ENCODE measurements around the gene ALDOC.
"Not testable (repeated sequence)": the region's sequence is repeated elsewhere in the genome, so short reads cannot be mapped to it uniquely, and the experiment has no call there.

The ALDOC gene

GRCh38 chr17:28576758-28577465 lies at the start of gene ALDOC:
Gene ALDOC, minus strand, starts transcription at chr17:28576895. Its CDS starts 1,363 bp downstream, at chr17:28575532.
- Histone ChIP-seq H3K27ac (peak within 1 kb of the TSS in 4 of 21 experiments; percentile 6 to 52 (median 38)), H3K4me3 (peak within 1 kb of the TSS in 6 of 7 experiments; percentile 1 to 27 (median 10))

GRCh38 chr17:28624148-28624547 lies 47.5 kb upstream of the ALDOC start:
- Histone ChIP-seq H3K27ac (no peak overlapping the region), H3K4me3 (no peak overlapping the region)

DNA sequence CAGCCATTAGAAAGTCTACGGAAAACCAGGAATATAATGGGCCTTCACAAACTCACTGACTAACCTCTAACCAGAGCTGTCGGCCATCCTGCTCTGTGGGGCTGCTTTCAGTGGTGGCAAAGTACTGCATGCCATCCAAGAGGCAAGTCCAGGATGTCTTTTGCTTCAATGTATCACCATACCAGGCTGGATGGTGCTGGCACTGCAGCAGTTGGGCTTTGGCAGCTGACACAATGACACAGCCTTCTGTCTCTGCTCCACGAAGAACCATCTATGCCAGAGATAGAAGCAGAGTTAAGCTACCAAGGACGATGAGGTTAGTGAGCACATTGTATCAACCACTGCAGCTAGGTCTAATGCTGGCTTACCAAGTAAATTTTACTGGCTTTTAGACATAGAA lies 47.0 kb upstream of the ALDOC start:
- no peak overlapping the region for H3K27ac ChIP-seq
- no peak overlapping the region for H3K4me3 ChIP-seq

GRCh38 chr17:28622186-28622585 lies 45.5 kb upstream of the ALDOC start:
- H3K4me3 ChIP-seq: no peak overlapping the region
- no peak overlapping the region for H3K27ac ChIP-seq

- no peak overlapping the region for H3K27ac ChIP-seq
- H3K4me3 ChIP-seq: no peak overlapping the region
These were observed 43.3 kb upstream of the ALDOC start for GRCh38 chr17:28620010-28620409.

- no peak overlapping the region for H3K4me3 ChIP-seq
These were observed 41.8 kb upstream of the ALDOC start for GRCh38 chr17:28618464-28618863.

GRCh38 chr17:28616281-28616680 lies 39.6 kb upstream of the ALDOC start:
- no peak overlapping the region for H3K4me3 ChIP-seq
- H3K27ac ChIP-seq: no peak overlapping the region

More at GRCh38 chr17:28618464-28618863, 41.8 kb upstream of the ALDOC start:
- H3K27ac ChIP-seq: no peak overlapping the region

DNA sequence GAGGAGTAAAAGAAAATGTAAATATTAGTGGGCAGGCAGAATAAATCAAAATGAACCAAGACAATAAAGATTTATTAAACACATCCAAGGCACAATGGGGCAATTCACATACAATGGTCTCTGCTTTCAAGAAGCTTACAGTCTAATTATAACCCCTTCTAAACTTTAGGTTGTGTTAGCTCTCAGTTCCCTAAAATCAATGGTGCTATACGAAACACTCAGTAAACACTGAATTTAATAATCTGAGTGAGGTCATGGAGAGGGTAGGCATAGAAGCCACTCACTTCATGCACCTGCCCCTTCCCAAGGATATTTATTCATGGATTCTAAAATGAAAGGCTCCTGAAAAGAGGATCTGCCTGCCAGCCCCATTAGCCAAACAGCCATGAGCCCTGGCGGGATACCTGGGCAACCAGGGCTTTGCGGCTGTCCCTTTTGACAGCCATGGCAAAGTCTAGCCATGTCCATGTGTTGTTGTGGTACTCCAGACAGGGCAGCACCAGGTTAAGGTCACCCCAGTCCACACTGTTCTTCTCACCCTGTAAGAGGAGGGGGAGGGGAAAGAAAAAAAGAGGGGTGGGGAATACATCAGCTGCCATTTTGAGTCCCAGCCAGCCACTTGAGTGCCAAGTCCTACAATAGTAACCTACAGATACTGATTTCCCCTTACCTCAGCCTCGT lies 38.7 kb upstream of the ALDOC start:
- Histone ChIP-seq H3K27ac (no peak overlapping the region), H3K4me3 (no peak overlapping the region)

DNA sequence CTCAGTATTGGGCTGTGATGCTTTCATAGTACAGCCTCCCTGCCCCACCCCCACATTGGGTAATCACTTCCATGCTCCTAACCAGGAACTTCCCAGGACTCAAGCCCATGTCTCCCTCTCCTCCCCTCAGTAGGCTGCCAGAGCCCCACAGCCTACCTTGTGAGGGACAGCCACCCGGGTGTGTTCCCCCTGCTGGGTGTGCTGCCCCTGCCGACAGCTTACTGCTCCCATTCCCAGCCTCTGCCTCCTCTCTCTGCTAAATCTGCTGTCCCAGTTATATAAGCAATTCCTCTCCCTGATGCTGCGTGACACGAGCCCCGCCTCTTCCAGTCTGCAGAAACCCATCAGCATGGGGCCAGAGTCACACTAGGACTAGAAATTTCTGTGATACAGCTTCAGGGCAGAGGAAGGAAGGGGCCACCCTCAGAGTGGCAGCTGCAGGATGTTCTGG lies 37.3 kb upstream of the ALDOC start, which contains the start of gene RSKR:
Gene RSKR (minus strand): TSS at position 255 of the 451 bp plus-strand sequence. CDS start 24 bp downstream, at position 231.
- peak within 1 kb of the TSS in 1 of 21 experiments; percentile 12 for H3K27ac ChIP-seq
- H3K4me3 ChIP-seq: no peak within 1 kb of the TSS

DNA sequence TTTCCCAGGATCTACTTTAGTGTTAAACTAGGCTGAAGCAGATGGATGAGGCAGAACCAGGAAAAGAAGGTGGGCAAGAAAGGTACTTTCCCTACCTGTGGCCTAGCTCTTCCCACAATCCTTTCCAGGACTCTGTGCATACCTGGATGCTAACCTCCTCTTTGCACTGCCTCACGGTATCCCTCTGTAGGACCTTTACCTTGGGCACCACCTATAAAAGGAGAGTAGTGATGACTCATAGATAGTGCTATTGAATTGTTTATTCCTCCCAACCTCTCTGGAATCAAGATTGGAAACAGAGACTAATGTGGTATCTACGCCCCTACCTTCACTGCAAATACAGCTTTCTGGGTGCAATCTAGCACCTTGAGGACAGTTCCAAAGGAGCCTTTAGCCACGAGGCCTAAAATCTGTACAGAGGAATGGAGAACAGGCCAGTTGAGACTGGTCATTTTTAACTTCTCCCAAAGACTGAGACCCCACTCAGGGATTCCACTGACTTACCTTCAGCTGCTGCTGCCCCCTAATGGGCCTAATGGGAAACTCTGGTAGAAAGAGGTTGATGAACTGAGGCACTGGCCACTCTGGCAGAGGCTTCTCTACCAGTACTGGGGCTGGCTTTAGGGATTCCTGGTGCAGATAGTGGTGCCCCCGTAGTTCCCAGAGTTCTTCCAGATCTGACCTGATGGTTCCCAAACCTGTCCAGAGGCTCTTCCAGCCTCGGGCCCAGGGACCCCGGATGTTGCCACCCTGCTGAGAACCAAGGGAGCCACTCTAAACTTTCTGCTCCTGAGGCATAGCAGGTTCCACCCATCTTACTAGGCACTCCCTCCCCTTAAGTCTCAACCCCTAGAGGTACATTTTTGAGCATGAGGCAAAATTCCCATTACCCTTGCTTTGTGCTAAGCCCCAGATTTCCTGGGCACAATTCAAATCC lies 36.5 kb upstream of the ALDOC start:
- H3K27ac ChIP-seq: peak overlapping the region in 1 of 21 experiments; percentile 12
- no peak overlapping the region for H3K4me3 ChIP-seq

GRCh38 chr17:28612531-28612930 lies 35.8 kb upstream of the ALDOC start:
- H3K27ac ChIP-seq: peak overlapping the region in 2 of 21 experiments; percentile 3 to 14
- H3K4me3 ChIP-seq: no peak overlapping the region

- no peak overlapping the region for H3K4me3 ChIP-seq
- H3K27ac ChIP-seq: no peak overlapping the region
These were observed 33.7 kb upstream of the ALDOC start for GRCh38 chr17:28610376-28610775.

DNA sequence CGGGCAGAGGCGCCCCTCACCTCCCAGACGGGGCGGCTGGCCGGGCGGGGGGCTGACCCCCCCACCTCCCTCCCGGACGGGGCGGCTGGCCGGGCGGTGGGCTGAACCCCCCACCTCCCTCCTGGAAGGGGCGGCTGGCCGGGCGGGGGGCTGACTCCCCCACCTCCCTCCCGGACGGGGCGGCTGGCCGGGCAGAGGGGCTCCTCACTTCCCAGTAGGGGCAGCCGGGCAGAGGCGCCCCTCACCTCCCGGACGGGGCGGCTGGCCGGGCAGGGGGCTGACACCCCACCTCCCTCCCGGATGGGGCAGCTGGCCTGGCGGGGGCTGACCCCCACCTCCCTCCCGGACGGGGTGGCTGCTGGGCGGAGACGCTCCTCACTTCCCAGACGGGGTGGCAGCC lies 27.3 kb upstream of the ALDOC start:
- H3K4me3 ChIP-seq: not testable (repeated sequence)

GRCh38 chr17:28599311-28600184 lies 22.9 kb upstream of the ALDOC start:
- H3K27ac ChIP-seq: peak overlapping the region in 20 of 21 experiments; percentile 74 to 98 (median 88)
- peak overlapping the region; percentile 48 to 70 (median 55) for H3K4me3 ChIP-seq

More for the DNA sequence above, 27.3 kb upstream of the ALDOC start:
- H3K27ac ChIP-seq: not testable (repeated sequence)

GRCh38 chr17:28598799-28599310 lies 22.2 kb upstream of the ALDOC start, which contains the start of gene SPAG5:
Gene SPAG5, minus strand, starts transcription at chr17:28599025. Its CDS starts 79 bp downstream, at chr17:28598946.
- peak within 1 kb of the TSS; percentile 48 to 70 (median 55) for H3K4me3 ChIP-seq
- H3K27ac ChIP-seq: peak within 1 kb of the TSS in 20 of 21 experiments; percentile 74 to 98 (median 88)

GRCh38 chr17:28598389-28598788 lies 21.7 kb upstream of the ALDOC start:
- peak overlapping the region in 13 of 21 experiments; percentile 44 to 98 (median 89) for H3K27ac ChIP-seq
- H3K4me3 ChIP-seq: peak overlapping the region; percentile 48 to 70 (median 55)

DNA sequence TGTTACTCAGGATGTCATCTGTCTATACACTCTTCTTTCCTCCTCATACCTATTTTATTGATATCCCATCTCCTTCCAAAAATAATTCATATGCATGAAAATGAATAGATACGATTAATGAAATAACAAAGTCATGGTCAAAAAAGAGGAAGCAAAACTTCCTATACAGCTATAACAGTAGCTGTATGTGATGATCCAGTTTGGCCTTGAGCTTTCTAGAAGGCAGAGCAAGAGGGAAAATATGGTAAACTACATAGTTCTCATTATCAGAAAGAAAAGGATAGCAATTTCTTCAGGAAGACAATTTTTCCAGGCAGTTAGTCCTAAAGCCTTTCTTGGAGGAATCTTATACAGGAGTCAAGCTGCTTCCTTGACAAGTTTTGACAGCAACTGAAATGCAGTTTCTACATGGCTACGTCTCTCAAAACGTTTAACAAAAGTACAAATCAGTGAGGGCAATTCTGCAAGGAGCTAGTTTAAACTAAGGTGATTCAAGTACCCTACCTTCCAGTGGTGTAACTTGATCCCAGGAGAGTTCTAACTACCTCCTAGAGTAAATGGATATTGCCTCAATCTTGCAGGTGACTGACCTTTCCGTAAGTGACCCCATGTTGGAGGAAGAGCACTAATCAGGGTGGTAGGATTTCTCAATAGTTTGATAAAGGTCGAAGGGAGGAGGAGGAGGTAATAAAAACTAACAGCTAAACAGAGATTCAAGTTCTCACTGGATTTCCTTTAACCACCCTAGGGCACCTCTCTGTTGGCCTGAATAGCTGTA lies 21.1 kb upstream of the ALDOC start:
- Histone ChIP-seq H3K4me3 (peak overlapping the region; percentile 48 to 70 (median 55)), H3K27ac (peak overlapping the region in 1 of 21 experiments; percentile 88)

GRCh38 chr17:28592260-28592659 lies 15.6 kb upstream of the ALDOC start:
- Histone ChIP-seq H3K27ac (no peak overlapping the region), H3K4me3 (no peak overlapping the region)
